ENCODE measurements around the gene HDHD3. TPM values are rescaled to one million over a fixed set of nuclear protein-coding genes. Genes with fewer than 3 reads are reported as not detected.
A peak's percentile ranks its signal among the peaks of the same experiment; 100 is the strongest.
"Not testable (repeated sequence)": the region's sequence is repeated elsewhere in the genome, so short reads cannot be mapped to it uniquely, and the experiment has no call there.

HDHD3 gene
- polyA plus RNA-seq, 1 experiment = 7.2 TPM

DNA sequence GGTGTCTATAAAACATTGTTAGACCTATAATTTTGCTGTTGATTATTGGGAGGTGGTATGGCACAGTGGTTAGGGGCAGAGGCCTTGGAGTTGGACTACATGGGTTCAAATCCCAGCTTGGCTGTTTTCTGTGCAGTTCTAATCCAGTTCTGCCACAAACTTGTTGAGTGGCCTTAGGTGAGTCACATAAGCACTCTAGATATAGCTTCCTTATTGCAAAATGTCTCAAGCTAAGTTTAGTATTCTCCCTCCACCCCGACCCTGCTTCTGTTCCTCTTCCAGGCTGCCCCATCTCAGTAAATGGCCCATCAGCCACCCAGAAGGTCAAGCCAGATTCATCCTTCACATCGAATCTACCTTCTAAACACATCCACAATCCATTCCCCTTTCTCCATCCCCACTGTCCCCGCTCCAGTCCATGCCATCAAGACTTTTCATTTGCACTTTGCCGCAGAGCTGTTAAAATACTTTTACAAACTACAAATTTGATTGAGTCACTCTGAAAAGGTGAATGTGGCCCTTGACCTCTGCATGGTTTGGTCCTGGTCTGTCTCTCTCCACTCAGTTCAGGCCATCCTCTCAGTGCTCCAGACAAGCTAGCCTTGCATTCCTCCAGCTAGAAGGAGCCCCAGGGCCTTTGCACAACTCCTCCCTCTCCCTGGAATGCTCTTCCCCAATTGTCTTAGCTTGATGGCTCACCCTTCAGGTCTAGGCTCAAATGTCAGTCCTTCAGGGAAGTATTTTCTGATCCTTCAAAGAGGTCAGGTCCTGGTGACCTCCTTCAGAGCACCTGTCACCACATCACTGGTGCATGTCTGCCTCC is 10.0 kb upstream of the HDHD3 start:
- no peaks in the 10 kb centered on the region for H3K9me3 ChIP-seq (ENCODE audit: control insufficient read depth, insufficient read depth, low read length)
- TF ChIP-seq, protein P1, sequence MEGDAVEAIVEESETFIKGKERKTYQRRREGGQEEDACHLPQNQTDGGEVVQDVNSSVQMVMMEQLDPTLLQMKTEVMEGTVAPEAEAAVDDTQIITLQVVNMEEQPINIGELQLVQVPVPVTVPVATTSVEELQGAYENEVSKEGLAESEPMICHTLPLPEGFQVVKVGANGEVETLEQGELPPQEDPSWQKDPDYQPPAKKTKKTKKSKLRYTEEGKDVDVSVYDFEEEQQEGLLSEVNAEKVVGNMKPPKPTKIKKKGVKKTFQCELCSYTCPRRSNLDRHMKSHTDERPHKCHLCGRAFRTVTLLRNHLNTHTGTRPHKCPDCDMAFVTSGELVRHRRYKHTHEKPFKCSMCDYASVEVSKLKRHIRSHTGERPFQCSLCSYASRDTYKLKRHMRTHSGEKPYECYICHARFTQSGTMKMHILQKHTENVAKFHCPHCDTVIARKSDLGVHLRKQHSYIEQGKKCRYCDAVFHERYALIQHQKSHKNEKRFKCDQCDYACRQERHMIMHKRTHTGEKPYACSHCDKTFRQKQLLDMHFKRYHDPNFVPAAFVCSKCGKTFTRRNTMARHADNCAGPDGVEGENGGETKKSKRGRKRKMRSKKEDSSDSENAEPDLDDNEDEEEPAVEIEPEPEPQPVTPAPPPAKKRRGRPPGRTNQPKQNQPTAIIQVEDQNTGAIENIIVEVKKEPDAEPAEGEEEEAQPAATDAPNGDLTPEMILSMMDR (IDR thresholded peaks at IDR 0.05; ENCODE audit: low read depth, low read length) = no peak
- H3K27ac ChIP-seq (ENCODE audit: low read depth, low read length) = peak overlapping the region; percentile 11
- ChIA-PET POLR2A (no interaction called here), CTCF (interaction anchor here (0.8 to 2.1 kb wide), 2 partner anchors 14 to 78 kb away, joined by 3 to 9 read pairs; partner anchors contain the start of gene ALAD)
- no peak overlapping the region for H3K4me3 ChIP-seq (ENCODE audit: low read depth, low read length)
- no peaks in the 10 kb centered on the region for H3K27me3 ChIP-seq (ENCODE audit: control insufficient read depth, insufficient read depth, low read length)
- DNase-seq (ENCODE audit: low read depth, low spot score) = no peak

DNA sequence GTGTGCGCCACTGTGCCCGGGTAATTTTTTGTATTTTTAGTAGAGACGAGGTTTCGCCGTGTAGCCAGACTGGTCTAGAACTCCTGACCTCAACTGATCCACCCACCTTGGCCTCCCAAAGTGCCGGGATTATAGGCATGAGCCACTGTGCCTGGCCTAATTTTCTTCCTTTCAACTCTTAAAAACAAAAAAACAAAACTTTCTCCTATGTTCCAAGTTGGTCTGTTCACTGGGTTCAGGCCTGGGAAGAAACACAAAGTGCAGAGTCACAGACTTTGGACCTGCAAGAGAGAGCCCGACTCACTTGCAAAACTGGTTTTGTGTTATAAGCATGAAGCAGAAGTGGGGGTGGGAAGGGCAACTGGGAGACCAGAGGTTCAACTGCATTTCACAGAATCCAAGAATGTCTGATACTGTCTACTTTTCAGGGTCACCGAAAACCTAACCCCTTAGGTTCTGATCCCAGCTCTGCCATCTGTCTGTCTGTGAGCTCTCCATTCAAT is 5.2 kb upstream of the HDHD3 start:
- Histone ChIP-seq H3K9me3 (ENCODE audit: control insufficient read depth, insufficient read depth, low read length) (no peaks in the 10 kb centered on the region), H3K4me3 (ENCODE audit: low read depth, low read length) (no peak overlapping the region), H3K27me3 (ENCODE audit: control insufficient read depth, insufficient read depth, low read length) (no peaks in the 10 kb centered on the region), H3K27ac (ENCODE audit: low read depth, low read length) (no peak overlapping the region)
- no peak for DNase-seq (ENCODE audit: low read depth, low spot score)
- ChIA-PET POLR2A (no interaction called here), CTCF (interaction anchor here (1.1 kb wide), 1 partner anchor 19 kb away, joined by 3 read pairs; the partner anchor contains the start of gene ALAD)
- TF ChIP-seq, protein P1 (IDR thresholded peaks at IDR 0.05; ENCODE audit: low read depth, low read length) = no peak

DNA sequence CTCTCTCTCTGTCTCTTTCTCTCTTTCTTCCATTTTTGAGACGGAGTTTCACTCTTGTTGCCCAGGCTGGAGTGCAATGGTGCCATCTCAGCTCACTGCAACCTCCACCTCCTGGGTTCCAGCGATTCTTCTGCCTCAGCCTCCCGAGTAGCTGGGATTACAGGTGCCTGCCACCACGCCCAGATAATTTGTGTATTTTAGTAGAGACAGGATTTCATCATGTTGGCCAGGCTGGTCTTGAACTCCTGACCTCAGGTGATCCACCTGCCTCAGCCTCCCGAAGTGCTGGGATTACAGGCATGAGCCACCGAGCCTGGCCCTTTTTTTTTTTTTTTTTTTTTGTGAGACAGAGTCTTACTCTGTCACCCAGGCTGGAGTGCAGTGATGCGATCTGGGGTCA is 4.7 kb upstream of the HDHD3 start:
- CTCF ChIA-PET; POLR2A ChIA-PET; DNase-seq (ENCODE audit: low read depth, low spot score): not testable (repeated sequence)

DNA sequence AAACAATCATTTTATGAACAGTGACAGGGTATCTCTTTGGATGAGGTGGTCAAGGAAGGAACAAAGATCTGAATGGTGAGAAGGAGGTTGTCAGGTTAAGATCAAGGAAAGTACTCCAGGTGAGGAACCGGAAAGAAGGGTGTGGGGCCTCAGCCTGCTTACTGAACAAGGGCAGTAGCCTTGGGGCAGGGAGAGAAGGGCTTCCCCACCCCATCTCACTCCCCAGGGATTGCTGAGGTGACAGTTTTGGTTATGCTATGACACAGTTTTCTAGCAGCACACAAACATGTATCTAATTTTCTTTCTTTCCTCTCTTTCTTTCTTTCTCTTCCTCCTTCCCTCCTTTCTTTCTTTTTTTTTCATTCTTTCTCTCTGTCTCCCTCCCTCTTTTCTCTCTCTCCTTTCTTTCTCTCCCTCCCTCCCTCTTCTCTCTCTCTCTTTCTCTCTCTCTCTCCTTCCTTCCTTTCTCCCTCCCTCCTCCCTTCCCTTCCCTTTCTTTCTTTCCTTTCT is 4.1 kb upstream of the HDHD3 start:
- no peak for DNase-seq (ENCODE audit: low read depth, low spot score)
- TF ChIP-seq, protein P1 (IDR thresholded peaks at IDR 0.05; ENCODE audit: low read depth, low read length) = no peak
- no peaks in the 10 kb centered on the region for H3K27me3 ChIP-seq (ENCODE audit: control insufficient read depth, insufficient read depth, low read length)
- CTCF ChIA-PET = no interaction called here
- H3K27ac ChIP-seq (ENCODE audit: low read depth, low read length) = no peak overlapping the region
- H3K4me3 ChIP-seq (ENCODE audit: low read depth, low read length) = no peak overlapping the region
- POLR2A ChIA-PET = no interaction called here
- H3K9me3 ChIP-seq (ENCODE audit: control insufficient read depth, insufficient read depth, low read length) = no peaks in the 10 kb centered on the region; the same call in 1 of the 2 replicates

More for the DNA sequence above, 4.7 kb upstream of the HDHD3 start:
- not testable (repeated sequence) for H3K27me3 ChIP-seq (ENCODE audit: control insufficient read depth, insufficient read depth, low read length); H3K9me3 ChIP-seq (ENCODE audit: control insufficient read depth, insufficient read depth, low read length); H3K4me3 ChIP-seq (ENCODE audit: low read depth, low read length); H3K27ac ChIP-seq (ENCODE audit: low read depth, low read length)

DNA sequence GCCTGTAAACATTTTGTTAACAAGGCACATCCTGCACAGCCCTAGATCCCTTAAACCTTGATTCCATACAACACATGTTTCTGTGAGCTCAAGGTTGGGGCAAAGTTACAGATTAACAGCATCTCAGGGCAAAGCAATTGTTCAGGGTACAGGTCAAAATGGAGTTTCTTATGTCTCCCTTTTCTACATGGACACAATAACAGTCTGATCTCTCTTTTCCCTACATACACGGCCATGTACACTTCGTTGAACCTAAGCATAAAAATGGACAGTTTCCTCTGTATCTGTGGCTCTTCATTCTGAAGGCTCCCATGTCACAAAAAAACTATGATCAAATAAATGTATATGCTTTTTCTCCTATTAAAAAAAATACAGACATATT is 3.0 kb upstream of the HDHD3 start:
- H3K4me3 ChIP-seq (ENCODE audit: low read depth, low read length); CTCF ChIA-PET; H3K27ac ChIP-seq (ENCODE audit: low read depth, low read length); H3K27me3 ChIP-seq (ENCODE audit: control insufficient read depth, insufficient read depth, low read length); POLR2A ChIA-PET; DNase-seq (ENCODE audit: low read depth, low spot score); H3K9me3 ChIP-seq (ENCODE audit: control insufficient read depth, insufficient read depth, low read length): not testable (repeated sequence)

DNA sequence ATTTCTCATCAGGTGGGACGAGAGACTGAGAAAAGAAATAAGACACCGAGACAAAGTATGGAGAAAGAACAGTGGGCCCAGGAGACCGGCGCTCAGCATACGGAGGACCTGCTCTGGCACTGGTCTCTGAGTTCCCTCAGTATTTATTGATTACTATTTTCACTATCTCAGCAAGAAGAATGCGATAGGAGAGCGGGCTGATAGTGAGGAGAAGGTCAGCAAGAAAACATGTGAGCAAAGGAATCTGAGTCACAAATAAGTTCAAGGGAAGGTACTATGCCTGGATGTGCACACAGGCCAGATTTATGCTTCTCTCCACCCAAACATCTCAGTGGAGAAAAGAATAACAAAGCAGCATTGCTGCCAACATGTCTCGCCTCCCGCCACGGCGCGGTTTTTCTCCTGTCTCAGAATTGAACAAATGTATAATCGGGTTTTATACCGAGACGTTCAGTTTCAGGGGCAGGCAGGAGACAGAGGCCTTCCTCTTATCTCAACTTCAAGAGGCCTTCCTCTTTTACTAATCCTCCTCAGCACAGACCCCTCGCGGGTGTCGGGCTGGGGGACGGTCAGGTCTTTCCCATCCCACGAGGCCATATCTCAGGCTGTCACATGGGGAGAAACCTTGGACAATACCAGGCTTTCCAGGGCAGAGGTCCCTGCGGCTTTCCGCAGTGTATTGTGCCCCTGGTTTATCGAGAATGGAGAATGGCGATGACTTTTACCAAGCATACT is 2.5 kb upstream of the HDHD3 start:
- H3K27me3 ChIP-seq (ENCODE audit: control insufficient read depth, insufficient read depth, low read length); H3K27ac ChIP-seq (ENCODE audit: low read depth, low read length); H3K9me3 ChIP-seq (ENCODE audit: control insufficient read depth, insufficient read depth, low read length); POLR2A ChIA-PET; CTCF ChIA-PET; DNase-seq (ENCODE audit: low read depth, low spot score); H3K4me3 ChIP-seq (ENCODE audit: low read depth, low read length): not testable (repeated sequence)

Data from AG04450 (cell line).